HG03103 (cell line): ENCODE measurements around the gene HLA-C.
A peak's percentile ranks its signal among the peaks of the same experiment; 100 is the strongest.
"Not testable (repeated sequence)": the region's sequence is repeated elsewhere in the genome, so short reads cannot be mapped to it uniquely, and the experiment has no call there.

ENCODE experiments used
- ATAC-seq: cut with Tn5 transposase; IDR thresholded peaks from one replicate; pipeline ENCODE4 v1.9.1; 2021; ENCODE audit warnings: low read depth; ENCODE audit not compliant: unreplicated experiment

Gene HLA-C

DNA sequence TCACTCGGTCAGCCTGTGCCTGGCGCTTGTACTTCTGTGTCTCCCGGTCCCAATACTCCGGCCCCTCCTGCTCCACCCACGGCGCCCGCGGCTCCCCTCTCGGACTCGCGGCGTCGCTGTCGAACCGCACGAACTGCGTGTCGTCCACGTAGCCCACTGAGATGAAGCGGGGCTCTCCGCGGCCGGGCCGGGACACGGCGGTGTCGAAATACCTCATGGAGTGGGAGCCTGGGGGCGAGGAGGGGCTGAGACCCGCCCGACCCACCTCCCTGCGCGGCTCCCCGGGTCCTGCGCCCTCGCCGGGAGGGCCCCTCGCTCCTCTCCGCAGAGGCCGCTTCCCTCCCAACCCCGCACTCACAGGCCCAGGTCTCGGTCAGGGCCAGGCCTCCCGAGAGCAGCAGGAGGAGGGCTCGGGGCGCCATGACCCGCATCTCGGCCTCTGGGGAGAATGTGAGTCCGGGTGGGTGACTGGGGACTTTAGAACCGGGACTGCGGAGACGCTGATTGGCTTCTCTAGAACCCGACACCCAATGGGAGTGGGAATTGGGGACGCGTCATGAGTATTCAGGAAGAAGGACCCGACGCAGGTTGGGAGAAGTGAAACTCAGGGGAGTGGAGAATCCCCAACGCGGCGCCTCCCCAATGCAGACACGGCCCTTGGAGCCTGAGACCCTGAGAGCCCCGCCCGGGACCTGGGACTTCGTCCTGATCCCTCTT is at the start of gene HLA-C:
Gene HLA-C (minus strand): TSS at position 452 of the 717 bp plus-strand sequence. CDS start 21 bp downstream, at position 431.
- peak; percentile 81 for ATAC-seq

DNA sequence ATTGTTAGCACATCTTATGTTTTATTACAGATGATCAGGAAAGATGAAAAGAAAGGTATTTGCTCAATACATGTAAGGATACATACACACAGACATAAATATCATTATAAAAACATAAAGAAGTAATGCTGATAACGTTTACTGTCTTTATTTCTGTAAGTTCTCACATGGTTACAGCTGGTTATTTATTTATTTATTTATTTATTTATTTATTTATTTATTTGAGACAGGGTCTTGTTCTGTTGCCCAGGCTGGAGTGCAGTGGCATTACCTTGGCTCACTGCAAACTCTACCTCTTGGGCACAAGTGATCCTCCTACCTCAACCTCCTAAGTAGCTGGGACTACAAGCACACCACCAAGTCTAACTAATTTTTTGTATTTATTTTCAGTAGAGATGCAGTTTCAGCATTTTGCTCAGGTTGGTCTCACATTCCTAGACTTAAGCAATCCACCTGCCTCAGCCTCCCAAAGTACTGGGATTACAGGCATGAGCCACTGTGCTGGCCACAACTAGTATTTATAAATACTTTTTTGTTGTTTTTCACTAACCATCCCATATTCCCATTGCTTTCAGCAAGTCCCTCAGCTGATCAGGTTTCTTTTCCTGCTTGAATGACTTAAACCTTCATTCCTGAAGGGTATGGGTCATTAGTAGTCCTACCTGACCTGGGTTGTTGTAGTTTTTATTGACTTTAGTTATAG is 49.3 kb upstream of the HLA-C start:
- ATAC-seq, result no peak

DNA sequence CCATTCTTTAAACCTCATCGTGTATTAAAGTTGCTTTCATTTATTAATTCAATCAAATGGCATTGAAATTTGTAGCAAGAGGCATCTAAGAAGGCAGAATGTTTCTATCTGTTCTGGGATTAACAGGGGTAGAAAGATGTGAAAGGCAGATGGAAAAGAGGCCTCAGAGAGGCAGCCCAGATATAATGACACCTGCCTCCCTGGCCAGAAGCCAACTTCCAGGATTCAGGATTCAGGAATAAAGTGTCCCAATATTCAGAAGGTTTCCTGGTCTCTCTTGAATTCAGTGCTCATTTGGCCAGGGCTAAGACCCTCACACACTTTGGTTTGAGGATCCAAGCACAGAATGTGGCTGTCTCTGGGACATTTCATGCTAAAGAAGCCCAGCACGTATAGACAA is 45.1 kb upstream of the HLA-C start:
- ATAC-seq, result no peak

DNA sequence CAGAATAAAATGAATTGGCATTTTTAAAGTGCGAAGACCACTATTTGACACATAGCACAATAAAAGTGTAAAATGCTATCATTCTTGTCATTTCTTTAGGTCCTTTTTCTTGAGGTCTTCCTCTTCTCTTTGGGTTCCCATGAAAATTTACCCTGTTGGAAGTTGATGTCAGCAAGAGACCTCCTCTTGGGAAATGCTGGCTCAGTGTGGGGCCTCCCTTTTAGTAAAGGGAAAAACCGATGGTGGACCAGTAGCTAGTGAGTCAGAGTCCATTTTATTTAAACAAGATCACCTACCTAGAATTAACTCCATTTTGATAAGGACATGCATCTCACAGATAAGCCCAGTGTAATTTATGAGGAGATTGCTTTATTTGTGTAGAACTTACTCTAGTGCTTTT is 37.7 kb upstream of the HLA-C start:
- ATAC-seq, result no peak

DNA sequence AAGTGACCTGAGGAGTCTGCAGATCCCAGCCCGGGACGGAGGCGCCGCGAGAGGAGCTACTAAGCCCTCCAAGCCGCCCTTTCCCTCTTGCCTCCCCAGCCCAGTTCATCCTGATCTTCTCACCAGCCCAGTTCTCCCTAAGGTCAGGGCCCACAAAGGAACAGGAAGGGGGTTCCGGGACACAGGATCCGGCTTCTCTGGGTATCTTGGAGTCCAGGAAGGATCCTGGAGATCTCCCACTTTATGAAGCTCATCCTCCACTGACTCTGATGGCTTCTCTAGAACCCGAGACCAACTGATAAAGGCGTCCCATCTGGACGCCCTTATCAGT is 36.9 kb upstream of the HLA-C start:
- ATAC-seq, result no peak

DNA sequence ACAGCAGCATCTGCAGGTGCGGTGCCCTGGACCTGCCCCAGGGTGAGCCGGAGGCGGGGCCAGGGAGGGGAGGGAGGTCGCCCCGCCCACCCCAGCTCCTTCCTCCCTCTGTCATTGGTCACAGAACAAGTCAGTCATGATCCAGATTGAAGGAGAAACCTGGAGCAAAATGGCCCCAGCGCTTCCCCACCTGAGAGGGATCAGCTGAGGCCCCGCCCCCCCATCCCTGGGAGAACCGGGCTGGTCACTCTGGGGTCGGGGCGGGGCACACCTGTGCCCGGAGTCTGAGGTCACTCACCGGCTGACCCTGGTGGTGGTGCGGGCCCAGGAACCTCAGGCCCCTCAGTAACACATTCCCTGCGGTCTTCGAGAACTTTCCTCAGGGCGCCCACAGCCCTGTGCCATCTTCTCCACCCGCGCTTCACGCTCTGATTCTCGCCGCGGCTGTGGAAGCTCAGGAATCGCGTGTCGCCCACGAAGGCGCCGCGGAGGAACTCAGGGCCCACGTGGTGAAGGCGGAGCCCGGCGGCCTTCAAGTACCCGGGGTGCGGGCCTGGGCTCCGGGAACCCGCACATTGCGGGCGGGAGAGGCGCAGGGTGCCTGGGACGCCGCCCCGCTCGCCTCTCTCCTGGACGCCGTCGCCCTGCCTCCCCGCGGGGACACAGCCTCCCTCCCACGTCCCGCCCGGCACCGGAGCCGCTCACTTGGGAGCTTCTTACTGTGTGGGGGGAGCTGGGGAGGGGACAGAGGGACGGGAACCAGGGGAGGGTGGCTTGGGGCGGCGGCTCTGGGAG is 36.4 kb upstream of the HLA-C start:
- ATAC-seq, result no peak

DNA sequence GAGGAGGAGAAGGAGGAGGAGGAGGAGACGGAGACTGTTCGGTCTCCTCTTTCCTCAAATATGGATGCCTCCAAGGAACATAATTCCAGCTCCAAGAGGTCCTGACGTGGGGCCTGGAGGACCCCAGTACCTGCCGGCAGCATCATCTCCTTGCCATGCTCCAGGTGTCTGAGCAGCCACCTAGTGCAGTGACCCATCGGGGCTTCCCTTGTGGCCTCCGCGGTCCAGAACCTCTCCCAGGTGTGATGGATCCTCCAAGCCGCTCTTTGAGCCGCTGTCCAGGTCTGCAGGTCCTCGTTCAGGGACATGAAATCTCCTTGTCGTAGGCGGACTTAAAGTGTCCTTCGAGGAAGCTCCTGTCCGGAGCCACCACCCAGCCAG is 35.8 kb upstream of the HLA-C start:
- ATAC-seq, result no peak

DNA sequence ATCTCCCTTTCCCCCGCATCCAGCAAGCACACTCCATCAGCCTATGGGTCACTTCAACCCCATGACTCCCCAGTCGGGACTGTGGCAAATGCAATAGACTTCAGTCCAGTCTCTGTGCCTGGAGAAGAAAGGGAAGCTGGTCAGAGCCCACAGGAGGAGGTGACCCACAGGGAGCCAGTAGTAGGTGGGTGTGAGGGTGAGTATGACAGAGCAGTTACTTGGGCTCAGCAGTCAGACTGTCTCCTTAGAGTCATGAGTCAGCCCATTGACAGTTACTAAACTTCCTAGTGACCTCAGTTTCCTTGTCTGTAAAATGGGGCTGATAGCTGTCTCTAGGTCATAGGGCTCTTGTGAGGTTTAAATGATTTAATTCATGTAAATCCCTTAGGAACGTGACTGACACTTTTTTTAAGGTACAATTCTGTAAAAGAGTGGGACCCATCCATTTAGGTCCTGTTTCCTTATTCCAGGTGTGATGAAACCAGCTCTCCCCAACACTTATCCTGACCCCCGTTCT is 33.9 kb upstream of the HLA-C start:
- ATAC-seq, result no peak

DNA sequence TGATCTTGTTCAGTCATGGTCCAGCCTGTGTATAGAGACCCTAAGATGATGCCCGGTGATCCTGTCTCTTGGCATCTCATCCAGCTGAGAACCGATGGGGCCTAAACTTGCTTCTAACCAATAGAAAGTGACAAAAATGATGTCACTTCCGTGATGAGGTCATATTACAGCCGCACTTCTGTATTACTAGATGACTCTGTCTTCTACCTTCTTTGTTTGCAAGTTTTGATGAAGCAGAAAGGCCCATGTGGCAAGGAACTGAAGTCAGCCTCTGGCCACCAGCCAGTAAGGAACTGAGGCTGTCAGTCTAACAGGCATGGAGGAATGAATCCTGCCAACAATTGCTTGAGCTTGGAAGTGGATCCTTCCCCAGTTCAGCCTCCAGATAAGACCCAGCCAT is 32.8 kb upstream of the HLA-C start:
- ATAC-seq, result no peak

DNA sequence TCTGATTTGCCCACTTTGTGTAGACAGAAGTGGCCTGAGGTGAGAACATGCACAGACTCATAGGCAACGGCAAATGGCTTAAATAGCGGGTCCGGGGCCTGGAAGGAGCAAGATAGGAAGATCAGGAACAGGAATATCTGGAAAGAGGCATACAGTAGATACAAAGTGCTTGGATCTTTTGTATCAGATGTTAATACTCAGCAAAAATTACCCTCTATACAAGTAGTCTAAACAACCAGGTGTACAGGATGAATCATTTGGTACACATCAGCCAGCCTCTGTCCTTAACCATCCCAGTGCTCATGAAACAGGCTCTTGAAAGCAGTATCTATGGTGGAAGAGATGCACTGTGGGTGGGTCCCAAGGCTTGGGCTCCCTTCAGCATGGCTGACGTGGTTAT is 28.9 kb upstream of the HLA-C start:
- no peak for ATAC-seq

DNA sequence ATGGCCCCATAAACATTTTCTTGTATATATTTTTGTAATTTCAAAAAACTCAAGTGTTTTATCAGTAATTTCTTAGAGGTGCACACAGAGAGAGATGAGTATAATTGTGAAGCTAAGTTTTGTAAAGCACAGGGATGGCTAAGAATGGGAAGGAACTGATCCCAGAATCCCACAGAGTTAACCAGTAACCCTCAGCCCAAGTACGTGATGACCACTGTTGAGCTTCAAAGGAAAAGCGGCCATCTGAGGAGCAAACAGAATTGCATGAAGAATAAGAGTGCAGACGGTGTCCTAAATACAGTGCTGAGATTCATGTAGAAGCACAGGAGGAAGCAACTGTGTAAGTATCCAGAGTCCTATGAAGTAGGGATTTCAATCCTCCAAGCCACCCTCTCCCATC is 28.1 kb upstream of the HLA-C start:
- no peak for ATAC-seq

DNA sequence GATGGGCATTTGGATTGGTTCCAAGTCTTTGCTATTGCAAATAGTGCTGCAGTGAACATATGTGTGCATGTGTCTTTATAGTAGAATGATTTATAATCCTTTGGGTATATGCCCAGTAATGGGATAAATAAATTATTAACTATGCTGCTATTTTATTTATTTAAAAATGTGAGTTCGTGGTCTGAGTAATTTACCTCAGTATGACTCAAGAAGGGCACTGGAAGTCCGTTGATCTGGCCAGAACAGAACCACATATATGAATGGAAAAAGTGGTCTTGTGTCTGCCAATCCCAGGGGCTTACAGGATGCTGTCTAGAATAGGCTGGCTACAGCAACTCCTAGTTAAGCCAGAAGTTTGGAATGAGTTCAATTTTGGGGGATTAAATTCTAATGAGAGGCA is 27.6 kb upstream of the HLA-C start:
- no peak for ATAC-seq

DNA sequence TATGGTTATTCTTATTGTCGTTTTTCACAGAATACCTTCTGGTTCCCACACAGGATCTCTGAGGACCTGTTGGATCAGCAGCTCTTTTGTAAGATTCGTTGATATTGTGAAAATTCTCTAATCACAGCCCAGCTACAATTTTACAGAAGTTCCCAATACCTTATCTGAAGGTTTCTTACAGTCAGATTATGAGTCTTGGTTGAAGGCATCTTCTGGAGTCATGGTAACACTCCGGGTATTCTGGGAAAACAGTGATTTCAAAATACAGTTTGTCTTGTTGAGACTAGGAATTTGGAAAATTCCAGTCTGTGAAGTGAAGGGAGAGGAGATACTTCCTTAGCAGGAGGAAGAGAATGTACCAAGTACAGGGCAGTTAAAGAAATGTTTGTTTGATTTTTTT is 22.2 kb upstream of the HLA-C start:
- no peak for ATAC-seq

DNA sequence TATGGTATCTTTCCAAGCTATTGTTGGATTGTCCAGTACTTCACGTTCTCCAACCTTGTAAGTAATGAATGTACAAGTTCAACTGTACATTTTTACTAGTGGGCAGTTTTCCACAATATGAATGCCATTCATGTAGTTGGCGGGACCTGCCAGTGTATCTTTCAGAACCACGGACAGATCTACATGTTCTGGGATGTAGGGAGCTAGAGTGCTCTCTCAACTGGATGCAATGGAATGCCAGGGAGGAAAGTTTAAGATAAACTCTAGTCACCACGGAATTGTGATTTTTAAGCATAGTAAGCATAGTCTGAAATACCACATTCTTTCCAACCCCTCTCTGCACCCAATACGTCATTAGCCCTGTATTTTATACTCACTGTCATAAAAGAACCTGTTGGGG is 21.5 kb upstream of the HLA-C start:
- ATAC-seq, result no peak

DNA sequence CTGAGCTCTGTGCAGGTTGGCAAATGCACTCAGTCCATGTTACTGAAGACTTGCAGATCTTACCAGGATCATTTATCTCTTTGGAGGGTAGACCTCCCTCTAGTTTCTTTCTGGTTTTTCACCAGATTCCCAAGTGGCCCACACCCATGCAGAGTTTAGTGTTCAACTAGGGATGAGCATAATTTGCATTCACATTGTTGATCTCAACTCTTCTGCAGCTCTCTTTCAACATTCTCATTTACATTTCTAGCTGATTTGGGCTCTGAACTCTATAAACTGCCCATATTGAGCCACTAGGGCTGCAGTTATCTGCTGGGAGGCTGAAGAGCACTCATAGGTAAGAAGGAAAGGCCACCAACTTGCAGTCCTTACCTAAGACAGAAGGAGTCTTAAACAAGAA is 17.9 kb upstream of the HLA-C start:
- ATAC-seq, result no peak

DNA sequence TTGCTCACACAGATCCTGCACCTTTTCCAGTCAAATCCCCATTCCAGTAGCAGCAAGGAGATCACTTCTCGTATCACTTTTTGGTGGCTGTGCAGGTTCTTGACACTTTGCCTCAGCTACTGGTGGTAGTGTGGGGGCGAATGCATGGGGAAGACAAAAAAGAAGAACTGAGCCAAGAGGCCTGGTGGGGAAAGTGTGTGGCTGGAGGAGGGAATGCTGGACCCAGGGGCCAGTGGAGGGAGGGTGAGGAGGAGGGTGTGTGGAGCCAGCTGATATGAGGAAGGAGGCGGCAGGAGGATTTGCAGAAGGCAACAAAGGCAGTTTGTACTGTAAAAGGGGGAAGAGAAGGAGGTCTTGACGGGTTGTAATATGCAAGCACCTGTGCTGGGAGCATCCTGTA is 15.7 kb upstream of the HLA-C start:
- ATAC-seq, result no peak

DNA sequence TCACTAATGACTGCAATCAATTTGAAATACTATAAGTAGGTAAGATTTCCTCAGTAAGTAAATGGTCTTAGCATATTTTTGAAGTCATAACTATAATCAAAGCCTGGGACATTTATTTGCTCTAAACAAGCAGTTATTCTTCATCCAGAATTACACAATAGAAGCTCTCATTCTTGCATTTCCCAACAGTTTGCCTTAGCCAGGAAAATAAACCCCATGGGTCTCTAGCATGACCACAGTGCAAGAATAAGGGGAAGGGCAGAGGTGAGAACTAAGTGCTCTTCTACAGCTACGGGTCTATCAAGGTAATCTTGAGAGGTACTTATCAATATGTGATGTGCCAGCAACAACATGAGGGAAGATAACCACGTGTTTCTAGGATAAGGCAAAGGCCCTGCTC is 14.1 kb upstream of the HLA-C start:
- no peak for ATAC-seq

DNA sequence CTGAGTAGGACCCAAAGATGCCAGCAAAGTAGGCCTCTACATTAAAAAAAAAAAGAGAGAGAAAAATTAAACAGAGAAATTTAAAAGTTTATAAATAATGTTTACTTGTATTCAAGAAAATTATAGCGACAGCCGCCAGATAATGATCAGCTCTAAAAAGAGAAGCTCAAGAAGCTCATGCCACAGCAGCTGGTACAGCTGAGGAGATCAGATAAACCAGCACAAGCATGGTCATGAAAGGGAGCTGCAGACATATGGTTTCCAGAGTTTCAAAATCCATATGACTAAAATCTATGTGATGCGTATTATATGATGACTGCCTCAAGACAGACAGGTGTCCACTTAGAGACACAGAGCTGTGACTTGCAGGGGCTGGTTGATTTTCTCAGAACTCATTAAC is 13.6 kb upstream of the HLA-C start:
- ATAC-seq, result no peak

DNA sequence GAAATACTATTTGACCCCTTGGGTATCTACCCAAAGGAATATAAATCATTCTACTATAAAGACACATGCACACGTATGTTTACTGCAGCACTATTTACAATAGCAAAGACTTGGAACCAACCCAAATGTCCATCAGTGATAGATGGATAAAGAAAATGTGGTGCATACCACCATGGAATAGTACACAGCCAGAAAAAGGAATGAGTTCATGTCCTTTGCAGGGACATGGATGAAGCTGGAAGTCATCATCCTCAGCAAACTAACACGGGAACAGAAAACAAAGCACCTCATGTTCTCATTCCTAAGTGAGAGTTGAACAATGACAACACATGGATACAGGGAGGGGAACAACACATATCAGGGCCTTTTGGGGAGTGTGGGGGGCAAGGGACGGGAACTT is 7.8 kb upstream of the HLA-C start:
- ATAC-seq, result not testable (repeated sequence)

DNA sequence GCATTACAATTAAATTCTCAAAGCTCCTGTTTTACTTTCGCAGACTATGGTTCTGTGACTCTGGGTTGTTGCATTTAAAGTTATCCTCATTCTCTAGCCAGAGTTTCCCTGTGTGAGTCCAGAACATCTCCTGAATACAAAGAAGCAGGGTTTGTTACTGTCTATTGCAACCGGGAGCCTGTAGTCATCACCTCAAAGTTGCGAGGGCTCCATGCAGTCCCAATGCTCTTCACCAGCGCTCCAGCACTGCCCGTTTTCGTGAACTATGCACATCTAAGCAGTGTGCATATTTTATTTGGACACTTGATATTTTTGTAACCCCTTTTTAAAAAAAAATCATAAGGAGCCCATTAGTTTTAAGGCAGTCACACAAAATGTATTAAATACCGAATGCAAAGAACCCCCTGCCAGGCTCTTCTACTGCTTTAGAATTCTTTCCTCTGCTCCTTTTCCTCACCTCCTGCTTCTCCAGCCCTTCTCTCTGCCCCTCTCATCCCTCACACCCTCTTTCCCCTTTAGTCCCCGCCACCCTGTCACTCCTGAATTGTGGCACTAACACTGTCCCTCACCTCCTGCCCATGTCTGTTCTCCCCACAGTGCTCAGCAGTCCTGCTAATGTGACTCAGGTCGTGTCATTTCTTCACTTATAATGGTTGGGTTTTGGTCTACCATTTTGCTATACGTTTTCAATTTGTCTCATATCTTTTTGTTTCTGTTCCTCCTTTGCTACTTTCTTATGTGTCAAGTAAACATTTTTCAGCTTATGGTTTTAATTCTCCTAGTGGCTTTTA is 1.1 kb upstream of the HLA-C start:
- ATAC-seq, result no peak

DNA sequence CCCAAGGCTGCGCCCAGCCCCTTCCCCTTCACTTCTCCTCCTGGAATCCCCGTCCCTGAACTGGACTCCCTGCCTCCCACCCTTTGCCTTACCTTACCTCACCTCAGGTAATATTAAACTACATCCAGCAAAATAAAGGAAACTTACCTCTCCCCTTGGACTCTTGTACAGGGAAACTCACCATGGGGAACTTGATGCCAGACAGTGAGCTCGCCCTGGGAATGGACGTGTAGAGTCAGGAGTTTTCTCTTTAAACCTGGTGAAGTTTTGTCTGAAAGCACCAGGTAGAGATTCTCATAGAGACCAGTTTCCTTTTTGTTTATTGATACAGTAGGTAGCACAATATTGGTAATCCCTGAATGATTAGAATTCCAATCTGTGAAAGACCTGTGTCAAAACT is 544 bp upstream of the HLA-C start:
- ATAC-seq, result no peak
